Right lobe of liver (tissue), 6 donors: ENCODE results near the gene C2CD3. TPM values are rescaled to one million over a fixed set of nuclear protein-coding genes. Genes with fewer than 3 reads are reported as not detected.

ENCODE experiments used
- ATAC-seq, 4 donors: fragments of 200-7000 bp; cut with Tn5 transposase; one replicate each; pipeline ENCODE4 v1.9.1; 2020; ENCODE audit warnings: mild to moderate bottlenecking in 4 of 4, moderate library complexity in 4 of 4
- DNase-seq, 3 donors: peaks; one replicate each; pipeline ENCODE4 v3.0.0-alpha.2; 2020
- H3K27ac ChIP-seq, 3 donors: fragments of 200-600 bp; one replicate each; pipeline ENCODE4 v1.8.0; 2022
- H3K27me3 ChIP-seq, 2 donors: fragments of 200-600 bp; one replicate each; pipeline ENCODE4 v1.8.0; 2022
- H3K36me3 ChIP-seq, 4 donors: fragments of 200-600 bp; sonication (generic) in 1 of 4; one replicate each; pipeline versions ENCODE4 v1.5.1 to v1.8.0; 2017 to 2022; ENCODE audit warnings: control low read depth in 1 of 4
- H3K4me1 ChIP-seq, 4 donors: fragments of 200-600 bp; sonication (generic) in 1 of 4; one replicate each; pipeline versions ENCODE4 v1.5.1 to v1.8.0; 2017 to 2022; ENCODE audit warnings: control low read depth in 1 of 4
- H3K4me3 ChIP-seq, 3 donors: fragments of 200-600 bp; one replicate each; pipeline ENCODE4 v1.8.0; 2022
- H3K9me3 ChIP-seq, 4 donors: fragments of 200-600 bp; sonication (generic) in 1 of 4; one replicate each; pipeline versions ENCODE4 v1.5.1 to v1.8.0; 2017 to 2022; ENCODE audit warnings: control low read depth in 1 of 4
- CTCF ChIP-seq, 4 donors: fragments of 200-600 bp in 3 of 4; fragments of 450-650 bp in 1 of 4; IDR thresholded peaks; one replicate each; pipeline versions ENCODE4 v1.5.1 to v1.8.0; 2016 to 2022; ENCODE audit warnings: antibody characterized with exemption in 4 of 4, mild to moderate bottlenecking in 2 of 4
- POLR2A ChIP-seq: fragments of 450-650 bp; IDR thresholded peaks from one replicate; pipeline ENCODE4 v1.6.1; 2017; ENCODE audit warnings: antibody characterized with exemption, mild to moderate bottlenecking
- WGBS: methylation state at CpG from one replicate; pipeline ENCODE4 v1.1.6; 2018; ENCODE audit warnings: low coverage, low lambda C conversion rate; ENCODE audit not compliant: insufficient coverage; ENCODE audit errors: missing lambda C conversion rate; 5-methylcytosine and 5-hydroxymethylcytosine counted together
- intact Hi-C, 2 donors: fragments of 100-400 bp; cut with DNase I; formaldehyde crosslinking; loops; one replicate each; pipeline versions ENCODE4 v1.11.2 to v1.14.1; 2022
- total RNA-seq, 6 experiments: library from RNA; depleted of rRNA in 2 of 6; stranded (reverse); fragments of >200 nt in 2 of 6; fragmentation: NEBNext Ultra II Directional in 3 of 6; extraction: Animal tissue kit (Norgen Biotek cat#: 25700) in 3 of 6; gene quantifications; one replicate each; pipeline versions ENCODE4 v1.1.0 to v1.2.4, GENCODE V29; 2016 to 2023
- donor health status: DM: no; HTN: yes; CAD: no.
- donor health status: DM: no; HTN: no; CAD: no.
- donor health status: DM: no; HTN: no; CAD: no.
- donor health status: DM: no; HTN: yes; CAD: no.
- donor health status: DM: no; HTN: yes; CAD: no.

C2CD3 gene
- total RNA-seq, 6 experiments from 2014 or later: 4.8 to 9.6 (median 7.4) TPM

- intact Hi-C loops: no loop called here
- TF ChIP-seq POLR2A (no peak), CTCF (IDR thresholded peaks at IDR 0.05) (no peak)
- H3K4me1 ChIP-seq: no peaks in the 10 kb centered on the region
- no peaks in the 10 kb centered on the region for H3K36me3 ChIP-seq
- DNase-seq (peak in 1 of 3 donors; percentile 20), ATAC-seq (no peak)
- no peaks in the 10 kb centered on the region for H3K27me3 ChIP-seq
- 71% methylated on average over 1 of the region's 1 CpG for WGBS
- H3K9me3 ChIP-seq: no peaks in the 10 kb centered on the region
- H3K27ac ChIP-seq: no peak overlapping the region
- no peak overlapping the region for H3K4me3 ChIP-seq
Observed at GRCh38 chr11:73972187-73972586, 198.6 kb downstream of the C2CD3 start.

GRCh38 chr11:73971175-73971719, 199.6 kb downstream of the C2CD3 start:
- Histone ChIP-seq H3K27me3 (no peaks in the 10 kb centered on the region), H3K27ac (no peak overlapping the region), H3K9me3 (no peaks in the 10 kb centered on the region), H3K4me3 (no peak overlapping the region), H3K36me3 (no peaks in the 10 kb centered on the region), H3K4me1 (no peaks in the 10 kb centered on the region)
- peak in 1 of 3 donors; percentile 8 for DNase-seq
- TF ChIP-seq CTCF (IDR thresholded peaks at IDR 0.05): no peak
- TF ChIP-seq POLR2A: no peak
- intact Hi-C loops: no loop called here
- 93% methylated on average over 3 of the region's 6 CpGs for WGBS
- no peak for ATAC-seq

GRCh38 chr11:73969991-73970800, 200.6 kb downstream of the C2CD3 start:
- no peak for DNase-seq
- no peak overlapping the region for H3K27ac ChIP-seq
- intact Hi-C loops: no loop called here
- H3K4me1 ChIP-seq: no peaks in the 10 kb centered on the region
- H3K27me3 ChIP-seq: no peaks in the 10 kb centered on the region
- 76% methylated on average over 9 of the region's 13 CpGs for WGBS
- no peaks in the 10 kb centered on the region for H3K36me3 ChIP-seq
- no peak overlapping the region for H3K4me3 ChIP-seq
- no peaks in the 10 kb centered on the region for H3K9me3 ChIP-seq
- no peak for ATAC-seq
- no peak for TF ChIP-seq CTCF (IDR thresholded peaks at IDR 0.05)
- no peak for TF ChIP-seq POLR2A

GRCh38 chr11:73969091-73969490, 201.7 kb downstream of the C2CD3 start:
- H3K9me3 ChIP-seq: no peaks in the 10 kb centered on the region

More at GRCh38 chr11:73969091-73969490, 201.7 kb downstream of the C2CD3 start:
- no peak for TF ChIP-seq CTCF (IDR thresholded peaks at IDR 0.05)
- no peak for DNase-seq
- Histone ChIP-seq H3K36me3 (no peaks in the 10 kb centered on the region), H3K27ac (no peak overlapping the region), H3K4me3 (no peak overlapping the region), H3K27me3 (no peaks in the 10 kb centered on the region), H3K4me1 (no peaks in the 10 kb centered on the region)
- 35% methylated on average over 2 of the region's 2 CpGs for WGBS
- intact Hi-C loops: no loop called here
- no peak for ATAC-seq
